Renal pelvis (tissue), 12 donors: ENCODE data around the gene ENDOD1. TPM values are rescaled to one million over a fixed set of nuclear protein-coding genes. Genes with fewer than 3 reads are reported as not detected.
"Not testable (repeated sequence)": the region's sequence is repeated elsewhere in the genome, so short reads cannot be mapped to it uniquely, and the experiment has no call there.

ENCODE experiments used
- DNase-seq: peaks from one replicate; pipeline ENCODE4 v3.0.0-alpha.2; 2013
- long read RNA-seq, 16 experiments: transcript quantifications; one replicate each; lab custom pipeline, GENCODE V29; 2026
- polyA plus RNA-seq, 3 donors: library from polyadenylated mRNA; unstranded; fragments of 120-200 nt; gene quantifications; one replicate each; pipeline ENCODE4 v1.2.1, GENCODE V29; 2013; ENCODE audit not compliant: insufficient read length in 3 of 3

Gene ENDOD1
- polyA plus RNA-seq: 10 to 100 TPM; 18.6 to 21.6 (median 19.3) TPM
- long read RNA-seq, donor 1, full-length matches to known transcripts: 4 of 4 reads
- long read RNA-seq, donor 1, partial matches to known transcripts: 0 of 4 reads
- long read RNA-seq, donor 1, other reads (novel, unspliced or antisense): 0 of 4 reads
- long read RNA-seq, donor 2, full-length matches to known transcripts: 10 of 10 reads
- long read RNA-seq, donor 2, partial matches to known transcripts: 0 of 10 reads
- long read RNA-seq, donor 2, other reads (novel, unspliced or antisense): 0 of 10 reads
- long read RNA-seq, donor 3, full-length matches to known transcripts: 5 of 5 reads
- long read RNA-seq, donor 3, partial matches to known transcripts: 0 of 5 reads
- long read RNA-seq, donor 3, other reads (novel, unspliced or antisense): 0 of 5 reads
- long read RNA-seq, donor 4, full-length matches to known transcripts: 6 of 6 reads
- long read RNA-seq, donor 4, partial matches to known transcripts: 0 of 6 reads
- long read RNA-seq, donor 4, other reads (novel, unspliced or antisense): 0 of 6 reads
- long read RNA-seq, donor 5, full-length matches to known transcripts: 6 of 6 reads
- long read RNA-seq, donor 5, partial matches to known transcripts: 0 of 6 reads
- long read RNA-seq, donor 5, other reads (novel, unspliced or antisense): 0 of 6 reads
- long read RNA-seq, donor 6, full-length matches to known transcripts: 9 of 9 reads
- long read RNA-seq, donor 6, partial matches to known transcripts: 0 of 9 reads
- long read RNA-seq, donor 6, other reads (novel, unspliced or antisense): 0 of 9 reads
- long read RNA-seq, donor 7, full-length matches to known transcripts: 5 of 5 reads
- long read RNA-seq, donor 7, partial matches to known transcripts: 0 of 5 reads
- long read RNA-seq, donor 7, other reads (novel, unspliced or antisense): 0 of 5 reads
- long read RNA-seq, donor 8, full-length matches to known transcripts: 5 of 5 reads
- long read RNA-seq, donor 8, partial matches to known transcripts: 0 of 5 reads
- long read RNA-seq, donor 8, other reads (novel, unspliced or antisense): 0 of 5 reads
- long read RNA-seq, donor 9, full-length matches to known transcripts: 6 of 6 reads
- long read RNA-seq, donor 9, partial matches to known transcripts: 0 of 6 reads
- long read RNA-seq, donor 9, other reads (novel, unspliced or antisense): 0 of 6 reads
- long read RNA-seq, donor 10, full-length matches to known transcripts: 10 of 10 reads
- long read RNA-seq, donor 10, partial matches to known transcripts: 0 of 10 reads
- long read RNA-seq, donor 10, other reads (novel, unspliced or antisense): 0 of 10 reads
- long read RNA-seq, donor 11, full-length matches to known transcripts: 5 of 5 reads
- long read RNA-seq, donor 11, partial matches to known transcripts: 0 of 5 reads
- long read RNA-seq, donor 11, other reads (novel, unspliced or antisense): 0 of 5 reads
- long read RNA-seq, donor 12, full-length matches to known transcripts: 5 of 5 reads
- long read RNA-seq, donor 12, partial matches to known transcripts: 0 of 5 reads
- long read RNA-seq, donor 12, other reads (novel, unspliced or antisense): 0 of 5 reads
- long read RNA-seq, donor 13, full-length matches to known transcripts: 7 of 7 reads
- long read RNA-seq, donor 13, partial matches to known transcripts: 0 of 7 reads
- long read RNA-seq, donor 13, other reads (novel, unspliced or antisense): 0 of 7 reads
- long read RNA-seq, donor 14: 0 reads
- long read RNA-seq, donor 15, full-length matches to known transcripts: 13 of 13 reads
- long read RNA-seq, donor 15, partial matches to known transcripts: 0 of 13 reads
- long read RNA-seq, donor 15, other reads (novel, unspliced or antisense): 0 of 13 reads
- long read RNA-seq, donor 16, full-length matches to known transcripts: 6 of 6 reads
- long read RNA-seq, donor 16, partial matches to known transcripts: 0 of 6 reads
- long read RNA-seq, donor 16, other reads (novel, unspliced or antisense): 0 of 6 reads

- peak; percentile 84 for DNase-seq
These were observed at the start of gene ENDOD1 for GRCh38 chr11:95089620-95090542. ENDOD1 (plus strand) TSS chr11:95089846; CDS start chr11:95089928, 82 bp downstream.

- DNase-seq: no peak
These were observed 47.4 kb upstream of the ENDOD1 start for GRCh38 chr11:95042239-95042638.

- no peak for DNase-seq
These were observed 46.7 kb upstream of the ENDOD1 start for GRCh38 chr11:95042906-95043305.

GRCh38 chr11:95044010-95044409, 45.6 kb upstream of the ENDOD1 start:
- DNase-seq: no peak

- no peak for DNase-seq
These were observed 43.8 kb upstream of the ENDOD1 start for GRCh38 chr11:95045812-95046211.

GRCh38 chr11:95049122-95049521, 40.5 kb upstream of the ENDOD1 start, which contains the start of gene KDM4F:
KDM4F (plus strand) TSS chr11:95049422.
- not testable (repeated sequence) for DNase-seq

- DNase-seq: no peak
These were observed 38.9 kb upstream of the ENDOD1 start for GRCh38 chr11:95050595-95051202.

- DNase-seq: no peak
These were observed 35.3 kb upstream of the ENDOD1 start for GRCh38 chr11:95054356-95054755.

GRCh38 chr11:95055283-95055897, 34.3 kb upstream of the ENDOD1 start:
- DNase-seq: no peak

GRCh38 chr11:95057959-95058358, 31.7 kb upstream of the ENDOD1 start:
- DNase-seq: no peak

- DNase-seq: no peak
These were observed 31.0 kb upstream of the ENDOD1 start for GRCh38 chr11:95058621-95059020.

- DNase-seq: no peak
These were observed 30.6 kb upstream of the ENDOD1 start for GRCh38 chr11:95059046-95059445.

GRCh38 chr11:95065336-95065735, 24.3 kb upstream of the ENDOD1 start:
- no peak for DNase-seq

GRCh38 chr11:95066716-95067038, 23.0 kb upstream of the ENDOD1 start, which contains the start of gene SRSF8:
SRSF8 (plus strand) TSS chr11:95066919; CDS start chr11:95067227, 308 bp downstream.
- no peak for DNase-seq

- peak; percentile 83 for DNase-seq
These were observed 22.4 kb upstream of the ENDOD1 start for GRCh38 chr11:95067039-95067840.

- DNase-seq: no peak
These were observed 21.8 kb upstream of the ENDOD1 start for GRCh38 chr11:95067841-95068219.

GRCh38 chr11:95068549-95068948, 21.1 kb upstream of the ENDOD1 start:
- DNase-seq: peak; percentile 93
